GM23338 (cell line): ENCODE data around the gene CYP24A1. TPM values are rescaled to one million over a fixed set of nuclear protein-coding genes. Genes with fewer than 3 reads are reported as not detected.

ENCODE experiments used
- ATAC-seq: fragments of 200-7000 bp; cut with Tn5 transposase; 3 replicates; pipeline ENCODE4 v1.9.1; 2020
- DNase-seq: peaks from one replicate; pipeline ENCODE4 v3.0.0-alpha.2; 2015; ENCODE audit warnings: low spot score
- H2AFZ ChIP-seq: fragments of 200-600 bp; sonication (generic); 2 replicates; pipeline ENCODE4 v1.8.0; 2016; ENCODE audit warnings: antibody characterized with exemption, mild to moderate bottlenecking, moderate library complexity
- H3F3A ChIP-seq: fragments of 200-600 bp; sonication (generic); replicated peaks from 2 replicates; pipeline ENCODE4 v1.8.0; 2017; ENCODE audit warnings: antibody characterized with exemption, mixed run types, low read depth
- H3K27ac ChIP-seq: fragments of 200-600 bp; sonication (generic); 2 replicates; pipeline ENCODE4 v1.6.1; 2016; ENCODE audit warnings: low read depth
- H3K27me3 ChIP-seq: fragments of 200-600 bp; sonication (generic); 2 replicates; pipeline ENCODE4 v1.8.0; 2016; ENCODE audit warnings: mild to moderate bottlenecking, mixed run types, moderate library complexity; ENCODE audit not compliant: insufficient read depth
- H3K36me3 ChIP-seq: fragments of 200-600 bp; sonication (generic); 2 replicates; pipeline ENCODE4 v1.8.0; 2016; ENCODE audit warnings: mild to moderate bottlenecking; ENCODE audit not compliant: insufficient read depth
- H3K4me1 ChIP-seq: fragments of 200-600 bp; sonication (generic); 2 replicates; pipeline ENCODE4 v1.8.0; 2016; ENCODE audit warnings: mild to moderate bottlenecking, moderate library complexity; ENCODE audit not compliant: insufficient read depth
- H3K4me2 ChIP-seq: fragments of 200-600 bp; sonication (generic); 2 replicates; pipeline ENCODE4 v1.7.1; 2017; ENCODE audit warnings: mixed run types
- H3K4me3 ChIP-seq: fragments of 200-600 bp; sonication (generic); 2 replicates; pipeline ENCODE4 v1.6.1; 2016; ENCODE audit warnings: mixed run types
- H3K79me2 ChIP-seq: fragments of 200-600 bp; sonication (generic); replicated peaks from 2 replicates; pipeline ENCODE4 v1.8.0; 2017; ENCODE audit warnings: mild to moderate bottlenecking; ENCODE audit not compliant: insufficient read depth
- H3K9me2 ChIP-seq: fragments of 200-600 bp; sonication (generic); 2 replicates; pipeline ENCODE4 v1.8.0; 2017; ENCODE audit not compliant: insufficient read depth
- H4K20me1 ChIP-seq: fragments of 200-600 bp; sonication (generic); replicated peaks from 2 replicates; pipeline ENCODE4 v1.8.0; 2017; ENCODE audit warnings: mild to moderate bottlenecking; ENCODE audit not compliant: insufficient read depth
- H3K27ac Mint-ChIP-seq: 2 replicates; pipeline ENCODE4 v1.8.0; 2020; ENCODE audit warnings: inconsistent platforms, mild to moderate bottlenecking, moderate library complexity, mixed read lengths
- H3K27me3 Mint-ChIP-seq: 3 replicates; pipeline ENCODE4 v1.8.0; 2022; ENCODE audit warnings: low read depth, mild to moderate bottlenecking, moderate library complexity, mixed read lengths, inconsistent platforms; ENCODE audit not compliant: insufficient read depth, poor library complexity
- H3K36me3 Mint-ChIP-seq: 3 replicates; pipeline ENCODE4 v1.8.0; 2021; ENCODE audit warnings: low read depth, mild to moderate bottlenecking, inconsistent platforms, moderate library complexity, mixed read lengths
- H3K4me1 Mint-ChIP-seq: 3 replicates; pipeline ENCODE4 v1.8.0; 2020; ENCODE audit warnings: mild to moderate bottlenecking, inconsistent platforms, mixed read lengths
- H3K4me3 Mint-ChIP-seq: 3 replicates; pipeline ENCODE4 v1.8.0; 2021; ENCODE audit warnings: moderate library complexity, mild to moderate bottlenecking, inconsistent platforms, mixed read lengths
- H3K9me3 Mint-ChIP-seq: 3 replicates; pipeline ENCODE4 v1.8.0; 2020; ENCODE audit warnings: moderate library complexity, mild to moderate bottlenecking, inconsistent platforms, mixed read lengths
- CREB1 ChIP-seq: fragments of 250-450 bp; sonication (Bioruptor Pico); IDR thresholded peaks from 2 replicates; pipeline ENCODE4 v1.5.0; 2020; ENCODE audit warnings: low read depth, mild to moderate bottlenecking, moderate library complexity
- CTCF ChIP-seq, 2 experiments: fragments of 200-600 bp in 1 of 2; sonication (generic) in 1 of 2; conservative IDR thresholded peaks; 2 replicates each; pipeline versions ENCODE4 v1.5.1 to v1.6.1; 2016 to 2017; ENCODE audit warnings: antibody characterized with exemption in 2 of 2, low read depth in 2 of 2, mild to moderate bottlenecking in 2 of 2, moderate library complexity in 1 of 2
- ETS1 ChIP-seq: IDR thresholded peaks from 2 replicates; pipeline ENCODE4 v1.6.1; 2016; ENCODE audit warnings: antibody characterized with exemption
- EZH2 ChIP-seq: fragments of 200-600 bp; sonication (generic); IDR thresholded peaks from one replicate; pipeline ENCODE4 v1.8.0; 2017; ENCODE audit warnings: antibody characterized with exemption, mild to moderate bottlenecking, low read depth; ENCODE audit not compliant: unreplicated experiment
- EZH2phosphoT487 ChIP-seq: fragments of 200-600 bp; sonication (generic); IDR thresholded peaks from one replicate; pipeline ENCODE4 v1.8.1; 2018; ENCODE audit warnings: antibody characterized with exemption; ENCODE audit not compliant: unreplicated experiment
- JUNB ChIP-seq: IDR thresholded peaks from one replicate; pipeline ENCODE4 v1.6.1; 2016; ENCODE audit warnings: antibody characterized with exemption; ENCODE audit not compliant: unreplicated experiment
- NANOG ChIP-seq: IDR thresholded peaks from 2 replicates; pipeline ENCODE4 v1.6.1; 2016; ENCODE audit warnings: antibody characterized with exemption, borderline replicate concordance
- POLR2AphosphoS5 ChIP-seq: IDR thresholded peaks from 2 replicates; pipeline ENCODE4 v1.6.1; 2016; ENCODE audit warnings: antibody characterized with exemption, low read depth
- REST ChIP-seq: IDR thresholded peaks from one replicate; pipeline ENCODE4 v1.6.1; 2018; ENCODE audit warnings: antibody characterized with exemption; ENCODE audit not compliant: unreplicated experiment
- STAT1 ChIP-seq: IDR thresholded peaks from one replicate; pipeline ENCODE4 v1.6.1; 2016; ENCODE audit warnings: antibody characterized with exemption; ENCODE audit not compliant: unreplicated experiment
- ZNF114 ChIP-seq: fragments of 250-450 bp; sonication (Bioruptor Pico); IDR thresholded peaks from 2 replicates; pipeline ENCODE4 v1.5.0; 2020; ENCODE audit warnings: mild to moderate bottlenecking, moderate library complexity
- ZNF331 ChIP-seq: fragments of 250-450 bp; sonication (Bioruptor Pico); IDR thresholded peaks from 2 replicates; pipeline ENCODE4 v1.5.0; 2020; ENCODE audit warnings: low read depth, mild to moderate bottlenecking, moderate library complexity
- polyA plus RNA-seq: library from polyadenylated mRNA; unstranded; fragments of >200 nt; fragmentation: Nextera tagmentation; extraction: Ambion mirVana; gene quantifications from 2 replicates; pipeline ENCODE4 v1.2.1, GENCODE V29; 2016
- total RNA-seq: library from RNA; depleted of rRNA; stranded (reverse); fragments of >200 nt; shearing (Covaris generic); gene quantifications from 2 replicates; pipeline ENCODE4 v1.2.3, GENCODE V29; 2014

CYP24A1 gene
- total and polyA plus RNA-seq, 2 experiments from 2014 or later: 0.10 TPM; not detected in 1

GRCh38 chr20:54151075-54151439, 22.7 kb downstream of the CYP24A1 start:
- TF ChIP-seq REST (no peak), ETS1 (no peak), ZNF331 (CRISPR knock-in tag) (no peak), NANOG (no peak), EZH2 (no peak), POLR2AphosphoS5 (no peak), CREB1 (CRISPR knock-in tag) (no peak)
- H3K27me3 Mint-ChIP-seq: no peaks in the 10 kb centered on the region
- peaks cover 5% of the 10 kb centered on the region; the same call in 2 of the 3 replicates for H3K4me1 Mint-ChIP-seq
- ATAC-seq (no peak), DNase-seq (no peak)
- no peaks in the 10 kb centered on the region for H3K9me3 Mint-ChIP-seq
- H3K4me3 ChIP-seq: no peak overlapping the region
- H3K27me3 ChIP-seq: no peaks in the 10 kb centered on the region
- no peak overlapping the region for H3K27ac Mint-ChIP-seq
- H4K20me1 ChIP-seq: no peaks in the 10 kb centered on the region
- H2AFZ ChIP-seq: no peak overlapping the region
- H3K9me2 ChIP-seq: no peaks in the 10 kb centered on the region
- no peak overlapping the region for H3K27ac ChIP-seq
- no peaks in the 10 kb centered on the region for H3K36me3 ChIP-seq
- no peaks in the 10 kb centered on the region for H3K4me1 ChIP-seq
- H3K79me2 ChIP-seq: no peaks in the 10 kb centered on the region
- no peaks in the 10 kb centered on the region; the same call in 2 of the 3 replicates for H3K36me3 Mint-ChIP-seq
- H3F3A ChIP-seq: no peaks in the 10 kb centered on the region
- H3K4me3 Mint-ChIP-seq: no peak overlapping the region
- no peak overlapping the region for H3K4me2 ChIP-seq

- H3K79me2 ChIP-seq: no peaks in the 10 kb centered on the region
- H4K20me1 ChIP-seq: no peaks in the 10 kb centered on the region
- H3K36me3 ChIP-seq: no peaks in the 10 kb centered on the region
- H3K4me1 Mint-ChIP-seq: peaks cover 5% of the 10 kb centered on the region; the same call in 2 of the 3 replicates
- no peak overlapping the region for H3K27ac ChIP-seq
- no peaks in the 10 kb centered on the region for H3F3A ChIP-seq
- DNase-seq (no peak), ATAC-seq (no peak)
- no peaks in the 10 kb centered on the region for H3K4me1 ChIP-seq
- H3K27ac Mint-ChIP-seq: no peak overlapping the region
- H3K27me3 ChIP-seq: no peaks in the 10 kb centered on the region
- H3K9me3 Mint-ChIP-seq: no peaks in the 10 kb centered on the region
- no peaks in the 10 kb centered on the region; the same call in 2 of the 3 replicates for H3K36me3 Mint-ChIP-seq
- H3K4me2 ChIP-seq: no peak overlapping the region
- H3K9me2 ChIP-seq: no peaks in the 10 kb centered on the region
- H3K27me3 Mint-ChIP-seq: no peaks in the 10 kb centered on the region
- H2AFZ ChIP-seq: no peak overlapping the region
- no peak overlapping the region for H3K4me3 ChIP-seq
- no peak overlapping the region for H3K4me3 Mint-ChIP-seq
- TF ChIP-seq JUNB (no peak), NANOG (no peak), STAT1 (no peak), EZH2phosphoT487 (no peak), ZNF114 (no peak), REST (no peak), EZH2 (no peak), ETS1 (no peak), POLR2AphosphoS5 (no peak), CREB1 (CRISPR knock-in tag) (no peak), CTCF (conservative IDR thresholded peaks at IDR 0.05; ENCODE audit: low read depth in 2 of 2) (no peak)
Measured at GRCh38 chr20:54149765-54150264, 24.0 kb downstream of the CYP24A1 start.
